ENCODE measurements around the gene FBXO42.
"Not testable (repeated sequence)": the region's sequence is repeated elsewhere in the genome, so short reads cannot be mapped to it uniquely, and the experiment has no call there.

FBXO42 gene

GRCh38 chr1:16231331-16232315 lies 120.7 kb downstream of the FBXO42 start:
- no peak overlapping the region for H3K27ac ChIP-seq
- no peak overlapping the region for H3K4me3 ChIP-seq

- no peak overlapping the region for H3K4me3 ChIP-seq
- no peak overlapping the region for H3K27ac ChIP-seq
These were observed 121.5 kb downstream of the FBXO42 start for GRCh38 chr1:16230744-16231143.

GRCh38 chr1:16229976-16230740 lies 122.1 kb downstream of the FBXO42 start:
- no peak overlapping the region for H3K27ac ChIP-seq
- H3K4me3 ChIP-seq, result no peak overlapping the region

- peak overlapping the region in 1 of 7 experiments; percentile 1 for H3K4me3 ChIP-seq
- peak overlapping the region in 1 of 21 experiments; percentile 8 for H3K27ac ChIP-seq
These were observed 125.6 kb downstream of the FBXO42 start for GRCh38 chr1:16226490-16227179.

GRCh38 chr1:16226129-16226489 lies 126.2 kb downstream of the FBXO42 start:
- H3K4me3 ChIP-seq, result no peak overlapping the region

GRCh38 chr1:16224472-16224871 lies 127.8 kb downstream of the FBXO42 start:
- H3K27ac ChIP-seq, result no peak overlapping the region

More at GRCh38 chr1:16226129-16226489, 126.2 kb downstream of the FBXO42 start:
- H3K27ac ChIP-seq, result no peak overlapping the region

GRCh38 chr1:16222716-16223115 lies 129.6 kb downstream of the FBXO42 start:
- not testable (repeated sequence) for H3K27ac ChIP-seq, H3K4me3 ChIP-seq

More at GRCh38 chr1:16224472-16224871, 127.8 kb downstream of the FBXO42 start:
- H3K4me3 ChIP-seq, result no peak overlapping the region

GRCh38 chr1:16221499-16221898 lies 130.8 kb downstream of the FBXO42 start:
- H3K4me3 ChIP-seq, result no peak overlapping the region
- H3K27ac ChIP-seq, result no peak overlapping the region

- Histone ChIP-seq H3K27ac (no peak overlapping the region), H3K4me3 (no peak overlapping the region)
These were observed 132.2 kb downstream of the FBXO42 start for GRCh38 chr1:16219968-16220500.

GRCh38 chr1:16218674-16219071 lies 133.6 kb downstream of the FBXO42 start:
- H3K27ac ChIP-seq, result peak overlapping the region in 2 of 21 experiments; percentile 69 to 78

GRCh38 chr1:16218014-16218673 lies 134.1 kb downstream of the FBXO42 start:
- Histone ChIP-seq H3K27ac (peak overlapping the region in 13 of 21 experiments; percentile 37 to 87 (median 71)), H3K4me3 (peak overlapping the region in 2 of 7 experiments; percentile 14 to 45)

More at GRCh38 chr1:16218674-16219071, 133.6 kb downstream of the FBXO42 start:
- H3K4me3 ChIP-seq, result no peak overlapping the region

- Histone ChIP-seq H3K4me3 (peak overlapping the region; percentile 30 to 53 (median 39)), H3K27ac (peak overlapping the region in 20 of 21 experiments; percentile 17 to 87 (median 75))
These were observed 135.1 kb downstream of the FBXO42 start for GRCh38 chr1:16217061-16217785.

GRCh38 chr1:16215882-16216753 lies 136.2 kb downstream of the FBXO42 start:
- Histone ChIP-seq H3K4me3 (peak overlapping the region; percentile 30 to 53 (median 39)), H3K27ac (peak overlapping the region in 20 of 21 experiments; percentile 17 to 87 (median 75))

- H3K27ac ChIP-seq, result not testable (repeated sequence)
These were observed 137.0 kb downstream of the FBXO42 start for GRCh38 chr1:16215240-16215639.

GRCh38 chr1:16213544-16213943 lies 138.7 kb downstream of the FBXO42 start:
- not testable (repeated sequence) for H3K27ac ChIP-seq, H3K4me3 ChIP-seq

More at GRCh38 chr1:16215240-16215639, 137.0 kb downstream of the FBXO42 start:
- H3K4me3 ChIP-seq, result not testable (repeated sequence)

- H3K27ac ChIP-seq, result peak overlapping the region in 7 of 21 experiments; percentile 15 to 83 (median 60)
- no peak overlapping the region for H3K4me3 ChIP-seq
These were observed 139.3 kb downstream of the FBXO42 start for GRCh38 chr1:16213013-16213412.

All from skin epidermis (tissue), 12 donors.